Measurements from ENCODE around the gene CDK12. TPM values are rescaled to one million over a fixed set of nuclear protein-coding genes. Genes with fewer than 3 reads are reported as not detected.
A peak's percentile ranks its signal among the peaks of the same experiment; 100 is the strongest.

CDK12 gene
- total and polyA plus RNA-seq, 9 of the 15 experiments (the other 6 are each of a cell fraction or from before 2014, with no cell fraction given), result 3.4 to 65.6 (median 36.8) TPM

DNA sequence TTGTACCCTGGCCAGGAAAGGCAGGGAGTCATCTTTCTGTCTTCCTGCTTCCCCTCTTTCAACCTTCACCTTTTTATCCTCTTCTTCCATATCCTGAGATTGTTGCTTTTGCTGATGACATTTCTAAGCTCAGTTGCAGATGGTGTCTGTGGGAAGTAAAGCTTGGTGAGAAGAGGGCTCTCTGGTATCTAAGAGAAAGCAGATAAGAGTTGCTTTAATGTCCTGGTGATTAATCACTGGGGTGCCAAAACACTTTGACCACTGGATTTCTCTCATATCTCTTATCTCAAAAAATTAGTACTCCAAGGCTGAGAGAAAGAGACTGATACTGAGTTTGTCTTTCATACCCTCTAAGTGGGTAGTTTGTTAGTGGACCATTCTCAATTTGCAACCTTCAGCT lies 75.2 kb downstream of the CDK12 start (continued):
- TF ChIP-seq KLF6 (CRISPR knock-in tag; IDR thresholded peaks at IDR 0.05; ENCODE audit: borderline replicate concordance) (no peak), PTBP1 (IDR thresholded peaks at IDR 0.05; ENCODE audit: low read depth, low read length) (no peak), PHTF2 (CRISPR knock-in tag; IDR thresholded peaks at IDR 0.05) (no peak), CXXC5 (CRISPR knock-in tag; IDR thresholded peaks at IDR 0.05) (no peak), DNMT1 (IDR thresholded peaks at IDR 0.05) (no peak), HOXB6 (CRISPR knock-in tag; IDR thresholded peaks at IDR 0.05; ENCODE audit: borderline replicate concordance) (no peak), BACH1 (tag; IDR thresholded peaks at IDR 0.05) (no peak), ZNF232 (CRISPR knock-in tag; IDR thresholded peaks at IDR 0.05) (no peak), POLR2B (IDR thresholded peaks at IDR 0.05; ENCODE audit: low read depth, partially characterized antibody) (no peak), CREM (IDR thresholded peaks at IDR 0.05; ENCODE audit: low read depth) (no peak)
- TF ChIP-seq, protein P1, sequence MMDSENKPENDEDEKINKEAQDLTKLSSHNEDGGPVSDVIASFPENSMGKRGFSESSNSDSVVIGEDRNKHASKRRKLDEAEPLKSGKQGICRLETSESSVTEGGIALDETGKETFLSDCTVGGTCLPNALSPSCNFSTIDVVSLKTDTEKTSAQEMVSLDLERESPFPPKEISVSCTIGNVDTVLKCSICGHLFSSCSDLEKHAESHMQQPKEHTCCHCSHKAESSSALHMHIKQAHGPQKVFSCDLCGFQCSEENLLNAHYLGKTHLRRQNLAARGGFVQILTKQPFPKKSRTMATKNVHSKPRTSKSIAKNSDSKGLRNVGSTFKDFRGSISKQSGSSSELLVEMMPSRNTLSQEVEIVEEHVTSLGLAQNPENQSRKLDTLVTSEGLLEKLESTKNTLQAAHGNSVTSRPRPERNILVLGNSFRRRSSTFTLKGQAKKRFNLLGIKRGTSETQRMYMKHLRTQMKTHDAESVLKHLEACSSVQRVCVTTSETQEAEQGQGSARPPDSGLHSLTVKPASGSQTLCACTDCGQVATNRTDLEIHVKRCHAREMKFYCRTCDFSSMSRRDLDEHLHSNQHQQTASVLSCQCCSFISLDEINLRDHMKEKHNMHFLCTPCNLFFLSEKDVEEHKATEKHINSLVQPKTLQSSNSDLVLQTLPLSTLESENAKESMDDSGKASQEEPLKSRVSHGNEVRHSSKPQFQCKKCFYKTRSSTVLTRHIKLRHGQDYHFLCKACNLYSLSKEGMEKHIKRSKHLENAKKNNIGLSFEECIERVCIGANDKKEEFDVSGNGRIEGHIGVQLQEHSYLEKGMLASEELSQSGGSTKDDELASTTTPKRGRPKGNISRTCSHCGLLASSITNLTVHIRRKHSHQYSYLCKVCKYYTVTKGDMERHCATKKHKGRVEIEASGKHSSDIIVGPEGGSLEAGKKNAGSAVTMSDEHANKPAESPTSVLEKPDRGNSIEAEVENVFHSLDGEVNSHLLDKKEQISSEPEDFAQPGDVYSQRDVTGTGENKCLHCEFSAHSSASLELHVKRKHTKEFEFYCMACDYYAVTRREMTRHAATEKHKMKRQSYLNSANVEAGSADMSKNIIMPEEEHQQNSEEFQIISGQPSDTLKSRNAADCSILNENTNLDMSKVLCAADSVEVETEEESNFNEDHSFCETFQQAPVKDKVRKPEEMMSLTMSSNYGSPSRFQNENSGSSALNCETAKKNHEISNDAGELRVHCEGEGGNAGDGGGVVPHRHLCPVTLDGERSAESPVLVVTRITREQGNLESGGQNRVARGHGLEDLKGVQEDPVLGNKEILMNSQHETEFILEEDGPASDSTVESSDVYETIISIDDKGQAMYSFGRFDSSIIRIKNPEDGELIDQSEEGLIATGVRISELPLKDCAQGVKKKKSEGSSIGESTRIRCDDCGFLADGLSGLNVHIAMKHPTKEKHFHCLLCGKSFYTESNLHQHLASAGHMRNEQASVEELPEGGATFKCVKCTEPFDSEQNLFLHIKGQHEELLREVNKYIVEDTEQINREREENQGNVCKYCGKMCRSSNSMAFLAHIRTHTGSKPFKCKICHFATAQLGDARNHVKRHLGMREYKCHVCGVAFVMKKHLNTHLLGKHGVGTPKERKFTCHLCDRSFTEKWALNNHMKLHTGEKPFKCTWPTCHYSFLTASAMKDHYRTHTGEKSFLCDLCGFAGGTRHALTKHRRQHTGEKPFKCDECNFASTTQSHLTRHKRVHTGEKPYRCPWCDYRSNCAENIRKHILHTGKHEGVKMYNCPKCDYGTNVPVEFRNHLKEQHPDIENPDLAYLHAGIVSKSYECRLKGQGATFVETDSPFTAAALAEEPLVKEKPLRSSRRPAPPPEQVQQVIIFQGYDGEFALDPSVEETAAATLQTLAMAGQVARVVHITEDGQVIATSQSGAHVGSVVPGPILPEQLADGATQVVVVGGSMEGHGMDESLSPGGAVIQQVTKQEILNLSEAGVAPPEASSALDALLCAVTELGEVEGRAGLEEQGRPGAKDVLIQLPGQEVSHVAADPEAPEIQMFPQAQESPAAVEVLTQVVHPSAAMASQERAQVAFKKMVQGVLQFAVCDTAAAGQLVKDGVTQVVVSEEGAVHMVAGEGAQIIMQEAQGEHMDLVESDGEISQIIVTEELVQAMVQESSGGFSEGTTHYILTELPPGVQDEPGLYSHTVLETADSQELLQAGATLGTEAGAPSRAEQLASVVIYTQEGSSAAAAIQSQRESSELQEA (IDR thresholded peaks at IDR 0.05; ENCODE audit: low read depth), result no peak
- TF ChIP-seq, protein P2, sequence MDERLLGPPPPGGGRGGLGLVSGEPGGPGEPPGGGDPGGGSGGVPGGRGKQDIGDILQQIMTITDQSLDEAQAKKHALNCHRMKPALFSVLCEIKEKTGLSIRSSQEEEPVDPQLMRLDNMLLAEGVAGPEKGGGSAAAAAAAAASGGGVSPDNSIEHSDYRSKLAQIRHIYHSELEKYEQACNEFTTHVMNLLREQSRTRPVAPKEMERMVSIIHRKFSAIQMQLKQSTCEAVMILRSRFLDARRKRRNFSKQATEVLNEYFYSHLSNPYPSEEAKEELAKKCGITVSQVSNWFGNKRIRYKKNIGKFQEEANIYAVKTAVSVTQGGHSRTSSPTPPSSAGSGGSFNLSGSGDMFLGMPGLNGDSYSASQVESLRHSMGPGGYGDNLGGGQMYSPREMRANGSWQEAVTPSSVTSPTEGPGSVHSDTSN (CRISPR knock-in tag; IDR thresholded peaks at IDR 0.05; ENCODE audit: low read depth), result peak; percentile 73
- TF ChIP-seq, protein P2 (tag; conservative IDR thresholded peaks at IDR 0.05; ENCODE audit: low read depth), result peak; percentile 92
- TF ChIP-seq, protein P3, sequence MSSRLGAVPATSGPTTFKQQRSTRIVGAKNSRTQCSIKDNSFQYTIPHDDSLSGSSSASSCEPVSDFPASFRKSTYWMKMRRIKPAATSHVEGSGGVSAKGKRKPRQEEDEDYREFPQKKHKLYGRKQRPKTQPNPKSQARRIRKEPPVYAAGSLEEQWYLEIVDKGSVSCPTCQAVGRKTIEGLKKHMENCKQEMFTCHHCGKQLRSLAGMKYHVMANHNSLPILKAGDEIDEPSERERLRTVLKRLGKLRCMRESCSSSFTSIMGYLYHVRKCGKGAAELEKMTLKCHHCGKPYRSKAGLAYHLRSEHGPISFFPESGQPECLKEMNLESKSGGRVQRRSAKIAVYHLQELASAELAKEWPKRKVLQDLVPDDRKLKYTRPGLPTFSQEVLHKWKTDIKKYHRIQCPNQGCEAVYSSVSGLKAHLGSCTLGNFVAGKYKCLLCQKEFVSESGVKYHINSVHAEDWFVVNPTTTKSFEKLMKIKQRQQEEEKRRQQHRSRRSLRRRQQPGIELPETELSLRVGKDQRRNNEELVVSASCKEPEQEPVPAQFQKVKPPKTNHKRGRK (tag; IDR thresholded peaks at IDR 0.05), result no peak
- TF ChIP-seq, protein P4, sequence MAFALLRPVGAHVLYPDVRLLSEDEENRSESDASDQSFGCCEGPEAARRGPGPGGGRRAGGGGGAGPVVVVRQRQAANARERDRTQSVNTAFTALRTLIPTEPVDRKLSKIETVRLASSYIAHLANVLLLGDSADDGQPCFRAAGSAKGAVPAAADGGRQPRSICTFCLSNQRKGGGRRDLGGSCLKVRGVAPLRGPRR (CRISPR knock-in tag; IDR thresholded peaks at IDR 0.05), result no peak
- TF ChIP-seq, protein P5, sequence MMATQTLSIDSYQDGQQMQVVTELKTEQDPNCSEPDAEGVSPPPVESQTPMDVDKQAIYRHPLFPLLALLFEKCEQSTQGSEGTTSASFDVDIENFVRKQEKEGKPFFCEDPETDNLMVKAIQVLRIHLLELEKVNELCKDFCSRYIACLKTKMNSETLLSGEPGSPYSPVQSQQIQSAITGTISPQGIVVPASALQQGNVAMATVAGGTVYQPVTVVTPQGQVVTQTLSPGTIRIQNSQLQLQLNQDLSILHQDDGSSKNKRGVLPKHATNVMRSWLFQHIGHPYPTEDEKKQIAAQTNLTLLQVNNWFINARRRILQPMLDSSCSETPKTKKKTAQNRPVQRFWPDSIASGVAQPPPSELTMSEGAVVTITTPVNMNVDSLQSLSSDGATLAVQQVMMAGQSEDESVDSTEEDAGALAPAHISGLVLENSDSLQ (IDR thresholded peaks at IDR 0.05), result peak; percentile 86

Measured in K562 (cell line).